Body of pancreas (tissue), 4 donors: ENCODE measurements around the gene TXNDC2.

Experiments used
- POLR2A ChIP-seq, 3 donors: fragments of 450-650 bp; IDR thresholded peaks; one replicate each; pipeline ENCODE4 v1.6.1; 2016; ENCODE audit warnings: antibody characterized with exemption in 3 of 3, mild to moderate bottlenecking in 2 of 3
- TF ChIP-seq, protein P1 (sequence below), 7 experiments: fragments of 450-650 bp in 4 of 7; fragments of 200-600 bp in 3 of 7; sonication (generic) in 3 of 7; IDR thresholded peaks; one replicate each; pipeline ENCODE4 v1.5.1; 2016 to 2019; ENCODE audit warnings: antibody characterized with exemption in 7 of 7

DNA sequence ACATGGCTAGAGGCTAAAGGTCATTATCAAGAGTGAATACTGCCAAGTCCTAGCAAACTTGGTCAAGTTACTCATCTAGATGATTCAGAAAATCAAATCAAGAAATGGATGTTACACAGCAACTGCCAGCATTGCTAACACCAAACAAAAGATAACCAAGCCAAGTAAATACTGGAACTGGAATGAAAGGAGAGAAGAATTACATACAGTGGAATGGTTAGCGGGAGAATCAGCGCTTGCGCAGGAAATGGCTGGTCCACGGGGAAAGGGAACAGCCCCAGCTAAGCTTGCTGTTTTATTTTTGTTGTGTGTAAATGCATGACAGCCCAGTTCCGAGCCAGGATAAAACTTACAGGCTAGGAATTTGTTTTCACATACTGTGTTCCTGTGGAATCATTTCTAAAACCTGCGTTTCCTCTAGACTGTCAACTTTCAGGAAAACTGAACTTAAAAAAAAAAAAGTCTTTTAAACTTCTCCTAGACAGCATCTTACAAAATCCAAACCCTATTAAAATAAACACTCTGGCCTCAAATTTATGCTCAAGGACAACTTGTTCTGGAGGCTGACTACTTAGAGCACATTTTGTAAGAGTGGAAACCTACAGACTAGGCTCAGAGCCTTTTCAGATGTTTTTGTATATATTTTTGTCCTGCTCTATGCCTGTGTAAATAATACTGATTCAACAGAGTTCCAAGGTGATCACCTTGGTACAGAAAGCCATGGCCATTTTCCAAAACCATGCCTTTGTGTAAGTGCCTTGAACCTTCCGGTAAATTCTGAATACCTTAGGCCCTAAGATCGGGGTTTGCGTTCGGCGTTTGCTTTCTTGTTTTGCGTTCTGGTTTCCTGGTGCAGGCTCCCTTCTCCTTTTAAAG, 30.7 kb upstream of the TXNDC2 start:
- TF ChIP-seq, protein P1, sequence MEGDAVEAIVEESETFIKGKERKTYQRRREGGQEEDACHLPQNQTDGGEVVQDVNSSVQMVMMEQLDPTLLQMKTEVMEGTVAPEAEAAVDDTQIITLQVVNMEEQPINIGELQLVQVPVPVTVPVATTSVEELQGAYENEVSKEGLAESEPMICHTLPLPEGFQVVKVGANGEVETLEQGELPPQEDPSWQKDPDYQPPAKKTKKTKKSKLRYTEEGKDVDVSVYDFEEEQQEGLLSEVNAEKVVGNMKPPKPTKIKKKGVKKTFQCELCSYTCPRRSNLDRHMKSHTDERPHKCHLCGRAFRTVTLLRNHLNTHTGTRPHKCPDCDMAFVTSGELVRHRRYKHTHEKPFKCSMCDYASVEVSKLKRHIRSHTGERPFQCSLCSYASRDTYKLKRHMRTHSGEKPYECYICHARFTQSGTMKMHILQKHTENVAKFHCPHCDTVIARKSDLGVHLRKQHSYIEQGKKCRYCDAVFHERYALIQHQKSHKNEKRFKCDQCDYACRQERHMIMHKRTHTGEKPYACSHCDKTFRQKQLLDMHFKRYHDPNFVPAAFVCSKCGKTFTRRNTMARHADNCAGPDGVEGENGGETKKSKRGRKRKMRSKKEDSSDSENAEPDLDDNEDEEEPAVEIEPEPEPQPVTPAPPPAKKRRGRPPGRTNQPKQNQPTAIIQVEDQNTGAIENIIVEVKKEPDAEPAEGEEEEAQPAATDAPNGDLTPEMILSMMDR (IDR thresholded peaks at IDR 0.05) = no peak
- peak in 1 of 3 donors; percentile 31 for TF ChIP-seq POLR2A (IDR thresholded peaks at IDR 0.05)
